ENCODE data around the gene ASCL5.

ASCL5 gene

GRCh38 chr1:201172999-201173610 is 46.1 kb upstream of the ASCL5 start:
- peaks cover 3 to 9% of the 10 kb centered on the region in 2 donors for H3K4me1 ChIP-seq (ENCODE audit: control insufficient read depth in 2 of 2, insufficient read depth in 1 of 2, low read depth in 1 of 2, low read length in 2 of 2)
- H2BK5ac ChIP-seq (ENCODE audit: low read length): no peak overlapping the region
- H2AFZ ChIP-seq (ENCODE audit: low read length): no peak overlapping the region
- no peak overlapping the region for H3K27ac ChIP-seq (replicated peaks; ENCODE audit: low read length)
- no peak overlapping the region for H3K18ac ChIP-seq (ENCODE audit: low read length)
- H3K4ac ChIP-seq (ENCODE audit: low read length): no peak overlapping the region
- H3K9me3 ChIP-seq (replicated peaks in 1 of 2; ENCODE audit: control insufficient read depth in 2 of 2, insufficient read depth in 1 of 2, low read depth in 1 of 2, low read length in 2 of 2): no peaks in the 10 kb centered on the region
- no peak overlapping the region for H3K23ac ChIP-seq (ENCODE audit: low read depth, low read length, poor library complexity)
- H4K8ac ChIP-seq (ENCODE audit: low read depth, low read length): no peak overlapping the region
- no peak overlapping the region for H2BK15ac ChIP-seq (ENCODE audit: low read length)
- no peak overlapping the region for H2BK120ac ChIP-seq (ENCODE audit: low read depth, low read length)
- no peaks in the 10 kb centered on the region for H3K79me1 ChIP-seq (ENCODE audit: low read depth, low read length)
- H4K91ac ChIP-seq (ENCODE audit: low read depth, low read length, poor library complexity): no peak overlapping the region
- no CpG with 5 or more reads among the region's 4 CpGs for WGBS, 2 donors (ENCODE audit: extremely low coverage in 2 of 2, insufficient read length in 2 of 2, insufficient replicate concordance in 1 of 2)
- no peak overlapping the region for H3K9ac ChIP-seq (ENCODE audit: low read depth, low read length, poor library complexity)
- no peak for DNase-seq (ENCODE audit: low spot score)
- H3K27me3 ChIP-seq (ENCODE audit: control insufficient read depth in 3 of 3, insufficient read depth in 3 of 3, low read depth in 1 of 3, low read length in 3 of 3): peaks cover 0 to 46% (median 2%) of the 10 kb centered on the region in 3 experiments
- H2BK12ac ChIP-seq (ENCODE audit: low read length): no peak overlapping the region
- no peaks in the 10 kb centered on the region for H3K36me3 ChIP-seq (replicated peaks in 1 of 2; ENCODE audit: control insufficient read depth in 2 of 2, insufficient read depth in 2 of 2, low read length in 2 of 2)
- H3K14ac ChIP-seq (ENCODE audit: low read length): no peak overlapping the region
- H3K4me2 ChIP-seq (ENCODE audit: insufficient read depth, low read length, poor library complexity, severe bottlenecking): no peak overlapping the region
- no peak overlapping the region for H3K4me3 ChIP-seq (ENCODE audit: low read length in 2 of 2)
- no peak overlapping the region for H2AK5ac ChIP-seq (ENCODE audit: low read depth, low read length)

GRCh38 chr1:201172326-201172725 is 45.3 kb upstream of the ASCL5 start:
- Histone ChIP-seq H2BK12ac (ENCODE audit: low read length) (no peak overlapping the region), H3K4me1 (ENCODE audit: control insufficient read depth in 2 of 2, insufficient read depth in 1 of 2, low read depth in 1 of 2, low read length in 2 of 2) (peaks cover 3 to 9% of the 10 kb centered on the region in 2 donors), H2BK120ac (ENCODE audit: low read depth, low read length) (no peak overlapping the region), H4K91ac (ENCODE audit: low read depth, low read length, poor library complexity) (no peak overlapping the region), H3K14ac (ENCODE audit: low read length) (no peak overlapping the region), H2BK15ac (ENCODE audit: low read length) (no peak overlapping the region), H2AK5ac (ENCODE audit: low read depth, low read length) (no peak overlapping the region), H4K8ac (ENCODE audit: low read depth, low read length) (no peak overlapping the region), H2BK5ac (ENCODE audit: low read length) (no peak overlapping the region), H3K9me3 (replicated peaks in 1 of 2; ENCODE audit: control insufficient read depth in 2 of 2, insufficient read depth in 1 of 2, low read depth in 1 of 2, low read length in 2 of 2) (no peaks in the 10 kb centered on the region), H3K4ac (ENCODE audit: low read length) (no peak overlapping the region), H3K4me3 (ENCODE audit: low read length in 2 of 2) (no peak overlapping the region), H3K79me1 (ENCODE audit: low read depth, low read length) (no peaks in the 10 kb centered on the region), H3K27me3 (ENCODE audit: control insufficient read depth in 3 of 3, insufficient read depth in 3 of 3, low read depth in 1 of 3, low read length in 3 of 3) (peaks cover 0 to 46% (median 2%) of the 10 kb centered on the region in 3 experiments), H3K4me2 (ENCODE audit: insufficient read depth, low read length, poor library complexity, severe bottlenecking) (no peak overlapping the region), H3K23ac (ENCODE audit: low read depth, low read length, poor library complexity) (no peak overlapping the region), H3K9ac (ENCODE audit: low read depth, low read length, poor library complexity) (no peak overlapping the region), H3K36me3 (replicated peaks in 1 of 2; ENCODE audit: control insufficient read depth in 2 of 2, insufficient read depth in 2 of 2, low read length in 2 of 2) (no peaks in the 10 kb centered on the region), H3K27ac (replicated peaks; ENCODE audit: low read length) (no peak overlapping the region), H2AFZ (ENCODE audit: low read length) (no peak overlapping the region), H3K18ac (ENCODE audit: low read length) (no peak overlapping the region)
- no peak for DNase-seq (ENCODE audit: low spot score)
- no CpG with 5 or more reads among the region's 4 CpGs for WGBS, 2 donors (ENCODE audit: extremely low coverage in 2 of 2, insufficient read length in 2 of 2, insufficient replicate concordance in 1 of 2)

- peak overlapping the region; percentile 92 for H3K4me2 ChIP-seq (ENCODE audit: insufficient read depth, low read length, poor library complexity, severe bottlenecking)
- H3K23ac ChIP-seq (ENCODE audit: low read depth, low read length, poor library complexity): peak overlapping the region; percentile 8
- H2AFZ ChIP-seq (ENCODE audit: low read length): peak overlapping the region; percentile 94
- H3K4ac ChIP-seq (ENCODE audit: low read length): no peak overlapping the region
- no peak overlapping the region for H3K14ac ChIP-seq (ENCODE audit: low read length)
- no peak overlapping the region for H2BK15ac ChIP-seq (ENCODE audit: low read length)
- no peaks in the 10 kb centered on the region for H3K79me1 ChIP-seq (ENCODE audit: low read depth, low read length)
- peaks cover 0 to 38% (median 2%) of the 10 kb centered on the region in 3 experiments for H3K27me3 ChIP-seq (ENCODE audit: control insufficient read depth in 3 of 3, insufficient read depth in 3 of 3, low read depth in 1 of 3, low read length in 3 of 3)
- H3K9ac ChIP-seq (ENCODE audit: low read depth, low read length, poor library complexity): peak overlapping the region; percentile 65
- H4K8ac ChIP-seq (ENCODE audit: low read depth, low read length): no peak overlapping the region
- H3K36me3 ChIP-seq (replicated peaks in 1 of 2; ENCODE audit: control insufficient read depth in 2 of 2, insufficient read depth in 2 of 2, low read length in 2 of 2): no peaks in the 10 kb centered on the region
- H3K4me1 ChIP-seq (ENCODE audit: control insufficient read depth in 2 of 2, insufficient read depth in 1 of 2, low read depth in 1 of 2, low read length in 2 of 2): peaks cover 2 to 9% of the 10 kb centered on the region in 2 donors
- H2BK120ac ChIP-seq (ENCODE audit: low read depth, low read length): no peak overlapping the region
- no CpG with 5 or more reads among the region's 48 CpGs for WGBS, 2 donors (ENCODE audit: extremely low coverage in 2 of 2, insufficient read length in 2 of 2, insufficient replicate concordance in 1 of 2)
- no peak overlapping the region for H2AK5ac ChIP-seq (ENCODE audit: low read depth, low read length)
- no peak overlapping the region for H2BK5ac ChIP-seq (ENCODE audit: low read length)
- peak overlapping the region; percentile 58 for H3K18ac ChIP-seq (ENCODE audit: low read length)
- no peaks in the 10 kb centered on the region for H3K9me3 ChIP-seq (replicated peaks in 1 of 2; ENCODE audit: control insufficient read depth in 2 of 2, insufficient read depth in 1 of 2, low read depth in 1 of 2, low read length in 2 of 2)
- no peak for DNase-seq (ENCODE audit: low spot score)
- H3K4me3 ChIP-seq (ENCODE audit: low read length in 2 of 2): peak overlapping the region; percentile 55 to 83
- no peak overlapping the region for H4K91ac ChIP-seq (ENCODE audit: low read depth, low read length, poor library complexity)
- no peak overlapping the region for H3K27ac ChIP-seq (replicated peaks; ENCODE audit: low read length)
- H2BK12ac ChIP-seq (ENCODE audit: low read length): peak overlapping the region; percentile 44
Measured at GRCh38 chr1:201171063-201172036, 44.4 kb upstream of the ASCL5 start.

- peaks cover 2 to 9% of the 10 kb centered on the region in 2 donors for H3K4me1 ChIP-seq (ENCODE audit: control insufficient read depth in 2 of 2, insufficient read depth in 1 of 2, low read depth in 1 of 2, low read length in 2 of 2)
- no peak overlapping the region for H2BK120ac ChIP-seq (ENCODE audit: low read depth, low read length)
- H2AFZ ChIP-seq (ENCODE audit: low read length): peak overlapping the region; percentile 94
- H3K79me1 ChIP-seq (ENCODE audit: low read depth, low read length): no peaks in the 10 kb centered on the region
- no peaks in the 10 kb centered on the region for H3K36me3 ChIP-seq (replicated peaks in 1 of 2; ENCODE audit: control insufficient read depth in 2 of 2, insufficient read depth in 2 of 2, low read length in 2 of 2)
- H2AK5ac ChIP-seq (ENCODE audit: low read depth, low read length): no peak overlapping the region
- peak overlapping the region; percentile 55 to 83 for H3K4me3 ChIP-seq (ENCODE audit: low read length in 2 of 2)
- H3K18ac ChIP-seq (ENCODE audit: low read length): peak overlapping the region; percentile 31
- H3K9ac ChIP-seq (ENCODE audit: low read depth, low read length, poor library complexity): peak overlapping the region; percentile 65
- H2BK5ac ChIP-seq (ENCODE audit: low read length): no peak overlapping the region
- H3K4me2 ChIP-seq (ENCODE audit: insufficient read depth, low read length, poor library complexity, severe bottlenecking): peak overlapping the region; percentile 92
- no peak overlapping the region for H2BK15ac ChIP-seq (ENCODE audit: low read length)
- H4K8ac ChIP-seq (ENCODE audit: low read depth, low read length): no peak overlapping the region
- peaks cover 0 to 34% (median 2%) of the 10 kb centered on the region in 3 experiments for H3K27me3 ChIP-seq (ENCODE audit: control insufficient read depth in 3 of 3, insufficient read depth in 3 of 3, low read depth in 1 of 3, low read length in 3 of 3)
- no peak overlapping the region for H2BK12ac ChIP-seq (ENCODE audit: low read length)
- no peaks in the 10 kb centered on the region for H3K9me3 ChIP-seq (replicated peaks in 1 of 2; ENCODE audit: control insufficient read depth in 2 of 2, insufficient read depth in 1 of 2, low read depth in 1 of 2, low read length in 2 of 2)
- no CpG with 5 or more reads among the region's 26 CpGs for WGBS, 2 donors (ENCODE audit: extremely low coverage in 2 of 2, insufficient read length in 2 of 2, insufficient replicate concordance in 1 of 2)
- no peak overlapping the region for H3K14ac ChIP-seq (ENCODE audit: low read length)
- H4K91ac ChIP-seq (ENCODE audit: low read depth, low read length, poor library complexity): no peak overlapping the region
- H3K23ac ChIP-seq (ENCODE audit: low read depth, low read length, poor library complexity): peak overlapping the region; percentile 8
- no peak overlapping the region for H3K4ac ChIP-seq (ENCODE audit: low read length)
- no peak overlapping the region for H3K27ac ChIP-seq (replicated peaks; ENCODE audit: low read length)
- peak; percentile 74 for DNase-seq (ENCODE audit: low spot score)
Measured at GRCh38 chr1:201170533-201171062, 43.6 kb upstream of the ASCL5 start.

Data from neuronal stem cell (in vitro differentiated cells).